Stimulated activated CD4-positive, alpha-beta T cell treated with anti-CD3 and anti-CD28 coated beads, Interleukin-2, amount 100 ng/mL, for 24 hours (primary cell): ENCODE results near the gene STARD6.
A peak's percentile ranks its signal among the peaks of the same experiment; 100 is the strongest.
"Not testable (repeated sequence)": the region's sequence is repeated elsewhere in the genome, so short reads cannot be mapped to it uniquely, and the experiment has no call there.

Source experiments
- DNase-seq, 2 donors: peaks; one replicate each; pipeline ENCODE4 v3.0.0-alpha.2; 2020

STARD6 gene

GRCh38 chr18:54357660-54358494, at the start of gene STARD6, which contains the start of gene C18orf54:
Gene STARD6, minus strand, starts transcription at chr18:54357858. Its CDS starts 3,285 bp downstream, at chr18:54354573.
Gene C18orf54, plus strand, starts transcription at chr18:54357906. Its CDS starts 2,667 bp downstream, at chr18:54360573.
- DNase-seq = peak; percentile 87 to 88

GRCh38 chr18:54405290-54405689, 47.6 kb upstream of the STARD6 start:
- DNase-seq = no peak

GRCh38 chr18:54396760-54397159, 39.1 kb upstream of the STARD6 start:
- no peak for DNase-seq

GRCh38 chr18:54393648-54394294, 36.1 kb upstream of the STARD6 start:
- DNase-seq = no peak

GRCh38 chr18:54392543-54393023, 34.9 kb upstream of the STARD6 start:
- DNase-seq = no peak

GRCh38 chr18:54390838-54391237, 33.2 kb upstream of the STARD6 start:
- no peak for DNase-seq

- DNase-seq = no peak
These were observed 31.5 kb upstream of the STARD6 start for GRCh38 chr18:54389143-54389505.

GRCh38 chr18:54388203-54389142, 30.8 kb upstream of the STARD6 start:
- DNase-seq = peak; percentile 5 to 19

- no peak for DNase-seq
These were observed 30.0 kb upstream of the STARD6 start for GRCh38 chr18:54387631-54388030.

- DNase-seq = not testable (repeated sequence)
These were observed 29.3 kb upstream of the STARD6 start for GRCh38 chr18:54386800-54387495.

- no peak for DNase-seq
These were observed 28.4 kb upstream of the STARD6 start for GRCh38 chr18:54386043-54386442.

- no peak for DNase-seq
These were observed 25.1 kb upstream of the STARD6 start for GRCh38 chr18:54382733-54383252.

GRCh38 chr18:54382076-54382475, 24.4 kb upstream of the STARD6 start:
- no peak for DNase-seq

- DNase-seq = no peak
These were observed 24.0 kb upstream of the STARD6 start for GRCh38 chr18:54381640-54382039.

GRCh38 chr18:54378057-54378456, 20.4 kb upstream of the STARD6 start:
- no peak for DNase-seq

GRCh38 chr18:54360406-54360805, 2.7 kb upstream of the STARD6 start:
- DNase-seq = no peak

GRCh38 chr18:54359233-54359632, 1.6 kb upstream of the STARD6 start:
- no peak for DNase-seq

- no peak for DNase-seq
These were observed 910 bp upstream of the STARD6 start for GRCh38 chr18:54358495-54359040.

- no peak for DNase-seq
These were observed 487 bp downstream of the STARD6 start for GRCh38 chr18:54357082-54357659.

GRCh38 chr18:54351186-54351585, 6.5 kb downstream of the STARD6 start:
- no peak for DNase-seq

- no peak for DNase-seq
These were observed 19.4 kb downstream of the STARD6 start for GRCh38 chr18:54338230-54338629.
